SU-DHL-6 (cell line): ENCODE measurements around the gene ETS1.

Experiments
- H2AFZ ChIP-seq: fragments of 200-600 bp; sonication (generic); 2 replicates; pipeline ENCODE4 v1.6.1; 2014; ENCODE audit warnings: low read depth, mild to moderate bottlenecking, moderate library complexity, mixed read lengths, antibody characterized with exemption, low read length; ENCODE audit not compliant: severe bottlenecking
- H3F3A ChIP-seq: fragments of 200-600 bp; shearing (Covaris generic); 2 replicates; pipeline ENCODE4 v1.6.0; 2016; ENCODE audit warnings: antibody characterized with exemption, mild to moderate bottlenecking; ENCODE audit not compliant: insufficient read depth
- H3K27ac ChIP-seq: fragments of 200-600 bp; sonication (generic); 2 replicates; pipeline ENCODE4 v1.5.1; 2016; ENCODE audit warnings: low read depth, mild to moderate bottlenecking, low read length, moderate library complexity, mixed read lengths
- H3K27me3 ChIP-seq: fragments of 200-600 bp; sonication (generic), shearing (Covaris generic); 2 replicates; pipeline ENCODE4 v1.6.0; 2014; ENCODE audit warnings: mild to moderate bottlenecking, low read length
- H3K36me3 ChIP-seq: fragments of 200-600 bp; sonication (generic); 2 replicates; pipeline ENCODE4 v1.6.1; 2014; ENCODE audit warnings: mild to moderate bottlenecking, low read length, mixed read lengths
- H3K4me2 ChIP-seq: fragments of 300-600, 200-600 bp; shearing (Covaris generic), sonication (generic); 2 replicates; pipeline ENCODE4 v1.6.0; 2014; ENCODE audit warnings: low read length, low read depth, mild to moderate bottlenecking; ENCODE audit not compliant: poor library complexity, severe bottlenecking
- H3K4me3 ChIP-seq: fragments of 200-600 bp; sonication (generic); 2 replicates; pipeline ENCODE4 v1.5.1; 2014; ENCODE audit warnings: antibody characterized with exemption, low read length, mild to moderate bottlenecking, mixed read lengths; ENCODE audit not compliant: insufficient read depth, poor library complexity, severe bottlenecking
- H3K79me2 ChIP-seq: fragments of 200-600 bp; sonication (generic); 2 replicates; pipeline ENCODE4 v1.6.1; 2014; ENCODE audit warnings: mild to moderate bottlenecking, low read length, moderate library complexity; ENCODE audit not compliant: insufficient read depth
- H3K9ac ChIP-seq: fragments of 200-600 bp; sonication (generic); 2 replicates; pipeline ENCODE4 v1.7.0; 2014; ENCODE audit warnings: mild to moderate bottlenecking, low read length
- H3K9me2 ChIP-seq: fragments of 200-600 bp; sonication (generic); replicated peaks from 2 replicates; pipeline ENCODE4 v1.6.1; 2014; ENCODE audit warnings: low read length; ENCODE audit not compliant: insufficient read depth
- H3K9me3 ChIP-seq: fragments of 200-600 bp; sonication (generic); 2 replicates; pipeline ENCODE4 v1.6.1; 2014; ENCODE audit warnings: low read length, mixed read lengths; ENCODE audit not compliant: insufficient read depth
- H4K20me1 ChIP-seq: fragments of 200-600 bp; sonication (generic); 2 replicates; pipeline ENCODE4 v1.6.1; 2014; ENCODE audit warnings: low read depth, mild to moderate bottlenecking, antibody characterized with exemption, low read length, moderate library complexity, mixed read lengths
- EZH2phosphoT487 ChIP-seq: fragments of 200-600 bp; sonication (generic), shearing (Covaris generic); conservative IDR thresholded peaks from 2 replicates; pipeline ENCODE4 v1.6.1; 2018; ENCODE audit warnings: mild to moderate bottlenecking, antibody characterized with exemption, low read length, moderate library complexity, mixed read lengths
- TF ChIP-seq, protein P1 (sequence below): fragments of 200-600 bp; sonication (generic); IDR thresholded peaks from one replicate; pipeline ENCODE4 v1.5.1; 2017; ENCODE audit warnings: antibody characterized with exemption, mild to moderate bottlenecking, low read length, moderate library complexity; ENCODE audit not compliant: insufficient read depth, poor library complexity, severe bottlenecking

Gene ETS1

DNA sequence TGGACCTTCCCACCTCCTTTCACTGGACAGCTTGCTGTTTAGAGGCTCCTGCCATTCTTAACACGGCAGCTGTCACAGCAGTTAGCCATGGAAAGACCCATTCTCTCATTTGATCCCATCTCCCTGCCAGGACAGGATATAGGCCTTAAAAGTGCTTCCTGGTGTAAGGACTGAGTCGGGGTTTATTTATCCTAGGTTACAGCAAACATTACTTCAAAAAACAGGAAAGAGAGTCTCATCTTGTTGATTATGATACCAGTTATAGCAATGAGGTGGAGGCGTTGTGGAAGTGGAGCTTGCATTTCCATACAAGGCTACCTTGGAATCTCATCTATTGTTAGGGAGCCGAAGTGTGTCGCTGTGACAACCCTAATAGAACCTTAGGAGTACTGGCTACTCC, 17.4 kb upstream of the ETS1 start:
- Histone ChIP-seq H3K9me2 (no peaks in the 10 kb centered on the region), H4K20me1 (no peaks in the 10 kb centered on the region), H3K79me2 (no peaks in the 10 kb centered on the region), H3K27me3 (no peaks in the 10 kb centered on the region), H3F3A (peaks cover 9% of the 10 kb centered on the region), H3K27ac (peak overlapping the region; percentile 62), H3K4me2 (peak overlapping the region; percentile 18), H2AFZ (no peak overlapping the region), H3K9ac (peak overlapping the region; percentile 22), H3K9me3 (no peaks in the 10 kb centered on the region), H3K4me3 (no peak overlapping the region), H3K36me3 (no peaks in the 10 kb centered on the region)
- TF ChIP-seq EZH2phosphoT487: no peak
- TF ChIP-seq, protein P1, sequence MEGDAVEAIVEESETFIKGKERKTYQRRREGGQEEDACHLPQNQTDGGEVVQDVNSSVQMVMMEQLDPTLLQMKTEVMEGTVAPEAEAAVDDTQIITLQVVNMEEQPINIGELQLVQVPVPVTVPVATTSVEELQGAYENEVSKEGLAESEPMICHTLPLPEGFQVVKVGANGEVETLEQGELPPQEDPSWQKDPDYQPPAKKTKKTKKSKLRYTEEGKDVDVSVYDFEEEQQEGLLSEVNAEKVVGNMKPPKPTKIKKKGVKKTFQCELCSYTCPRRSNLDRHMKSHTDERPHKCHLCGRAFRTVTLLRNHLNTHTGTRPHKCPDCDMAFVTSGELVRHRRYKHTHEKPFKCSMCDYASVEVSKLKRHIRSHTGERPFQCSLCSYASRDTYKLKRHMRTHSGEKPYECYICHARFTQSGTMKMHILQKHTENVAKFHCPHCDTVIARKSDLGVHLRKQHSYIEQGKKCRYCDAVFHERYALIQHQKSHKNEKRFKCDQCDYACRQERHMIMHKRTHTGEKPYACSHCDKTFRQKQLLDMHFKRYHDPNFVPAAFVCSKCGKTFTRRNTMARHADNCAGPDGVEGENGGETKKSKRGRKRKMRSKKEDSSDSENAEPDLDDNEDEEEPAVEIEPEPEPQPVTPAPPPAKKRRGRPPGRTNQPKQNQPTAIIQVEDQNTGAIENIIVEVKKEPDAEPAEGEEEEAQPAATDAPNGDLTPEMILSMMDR: no peak

DNA sequence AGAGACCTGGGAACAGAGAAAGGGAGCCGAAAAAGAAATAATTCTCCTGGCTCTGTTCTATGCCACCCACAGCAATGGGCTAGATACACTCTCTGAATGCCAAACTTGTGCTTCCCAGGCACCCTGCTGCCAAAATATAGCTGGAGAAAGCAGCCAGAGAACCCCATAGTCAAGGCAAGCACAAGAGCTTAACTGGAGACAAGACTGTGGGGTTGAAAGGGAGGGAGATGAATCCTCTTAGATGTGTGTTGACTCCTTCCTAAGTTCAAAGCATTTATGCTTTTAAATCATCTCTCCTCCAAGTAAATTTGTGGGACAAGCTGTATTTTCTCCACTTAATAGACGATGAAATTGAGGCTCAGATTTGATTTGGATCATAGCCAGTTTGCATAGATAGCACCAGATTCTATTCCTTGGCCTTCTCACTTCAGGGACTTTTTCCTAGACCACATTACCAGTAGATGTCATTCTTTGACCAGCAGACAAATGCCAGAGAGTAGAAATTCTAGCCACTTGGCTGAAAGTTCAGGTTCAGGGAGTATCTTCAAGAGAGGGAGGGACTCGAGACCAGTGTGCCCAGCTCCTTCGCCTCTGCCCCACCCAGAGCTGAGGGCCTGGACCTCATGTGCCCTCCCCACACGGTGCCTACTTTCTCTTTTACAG, 16.5 kb upstream of the ETS1 start:
- Histone ChIP-seq H3F3A (peaks cover 4% of the 10 kb centered on the region; the same call in 1 of the 2 replicates), H3K9me3 (no peaks in the 10 kb centered on the region), H3K27me3 (no peaks in the 10 kb centered on the region), H2AFZ (no peak overlapping the region), H3K4me2 (peak overlapping the region; percentile 18), H3K36me3 (no peaks in the 10 kb centered on the region), H3K9me2 (no peaks in the 10 kb centered on the region), H4K20me1 (no peaks in the 10 kb centered on the region), H3K9ac (peak overlapping the region; percentile 32; the same call in 1 of the 2 replicates), H3K79me2 (no peaks in the 10 kb centered on the region), H3K4me3 (no peak overlapping the region), H3K27ac (peak overlapping the region; percentile 62)
- TF ChIP-seq EZH2phosphoT487: no peak
- TF ChIP-seq, protein P1: no peak

DNA sequence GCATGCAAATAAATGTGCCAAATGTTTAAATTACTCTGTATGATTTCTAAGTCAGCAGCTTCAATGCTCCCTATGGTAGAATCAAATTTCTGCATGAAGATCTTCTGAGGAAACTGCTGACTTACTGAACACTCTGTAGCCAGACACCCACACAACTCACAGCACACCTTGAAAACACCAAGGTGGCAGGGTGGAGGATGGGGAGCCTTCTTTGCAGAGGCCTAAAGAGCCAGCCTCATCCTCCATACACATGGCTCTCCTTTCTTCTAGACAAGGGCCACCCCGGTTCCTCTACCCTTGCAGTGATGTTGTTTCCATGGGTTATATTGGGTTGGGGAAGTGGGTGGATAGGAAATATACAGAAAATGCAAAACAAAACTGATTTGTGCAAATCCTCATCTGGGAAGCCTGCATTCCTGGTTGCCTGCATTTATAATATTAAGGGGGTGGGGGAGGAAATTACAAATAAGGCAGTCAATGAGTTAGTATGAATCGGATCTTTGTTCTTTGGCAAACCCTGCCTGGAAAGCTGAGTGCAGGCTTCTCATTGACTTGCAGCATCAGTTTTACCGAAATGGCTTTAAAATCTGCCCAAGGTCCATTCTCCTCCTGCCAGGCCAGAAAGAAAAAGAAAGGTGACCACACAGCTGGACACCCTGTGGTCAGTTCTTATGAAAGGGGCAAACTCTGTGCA, 15.8 kb upstream of the ETS1 start:
- Histone ChIP-seq H2AFZ (peak overlapping the region; percentile 68), H3F3A (peaks cover 4% of the 10 kb centered on the region; the same call in 1 of the 2 replicates), H3K36me3 (no peaks in the 10 kb centered on the region), H3K4me3 (no peak overlapping the region), H3K27me3 (no peaks in the 10 kb centered on the region), H3K79me2 (no peaks in the 10 kb centered on the region), H3K9me3 (no peaks in the 10 kb centered on the region), H3K27ac (peak overlapping the region; percentile 62), H3K4me2 (peak overlapping the region; percentile 46), H3K9me2 (no peaks in the 10 kb centered on the region), H3K9ac (peak overlapping the region; percentile 32), H4K20me1 (no peaks in the 10 kb centered on the region)
- TF ChIP-seq, protein P1: no peak
- TF ChIP-seq EZH2phosphoT487: no peak
